LNCaP clone FGC (cell line): ENCODE data around the gene MYEOV.

Experiments used
- DNase-seq: peaks from one replicate; pipeline ENCODE4 v3.0.0-alpha.2; 2011; ENCODE audit warnings: low read depth
- H3K4me3 ChIP-seq: 2 replicates; pipeline ENCODE4 v1.5.1; 2011; ENCODE audit warnings: mild to moderate bottlenecking, low read depth, low read length, control low read depth
- CTCF ChIP-seq: IDR thresholded peaks from 2 replicates; pipeline ENCODE4 v1.5.1; 2012; ENCODE audit warnings: mild to moderate bottlenecking; ENCODE audit not compliant: control insufficient read depth, insufficient read depth; ENCODE audit errors: extremely low read depth

Gene MYEOV

GRCh38 chr11:69285766-69286165 lies 8.2 kb upstream of the MYEOV start:
- DNase-seq, result no peak
- no peak for TF ChIP-seq CTCF
- no peak overlapping the region for H3K4me3 ChIP-seq

- DNase-seq, result no peak
These were observed 7.3 kb upstream of the MYEOV start for GRCh38 chr11:69286374-69287371.

GRCh38 chr11:69287968-69288882 lies 5.7 kb upstream of the MYEOV start:
- H3K4me3 ChIP-seq, result no peak overlapping the region
- no peak for DNase-seq
- no peak for TF ChIP-seq CTCF

More at GRCh38 chr11:69286374-69287371, 7.3 kb upstream of the MYEOV start:
- TF ChIP-seq CTCF, result no peak
- H3K4me3 ChIP-seq, result no peak overlapping the region

- no peak overlapping the region for H3K4me3 ChIP-seq
- TF ChIP-seq CTCF, result no peak
- no peak for DNase-seq
These were observed 5.1 kb upstream of the MYEOV start for GRCh38 chr11:69288883-69289242.

GRCh38 chr11:69290806-69291205 lies 3.1 kb upstream of the MYEOV start:
- TF ChIP-seq CTCF, result no peak
- no peak for DNase-seq
- H3K4me3 ChIP-seq, result no peak overlapping the region

GRCh38 chr11:69291459-69292110 lies 2.4 kb upstream of the MYEOV start:
- no peak for DNase-seq
- TF ChIP-seq CTCF, result no peak
- no peak overlapping the region for H3K4me3 ChIP-seq
